IPS-NIHi7 (cell line): ENCODE measurements around the gene SRP68.

ENCODE experiments used
- DNase-seq: peaks from one replicate; pipeline ENCODE4 v3.0.0; 2012; ENCODE audit warnings: mixed read lengths; ENCODE audit errors: extremely low spot score

SRP68 gene

GRCh38 chr17:76018340-76018680, 54.0 kb downstream of the SRP68 start:
- DNase-seq: no peak

GRCh38 chr17:76017481-76018339, 54.6 kb downstream of the SRP68 start:
- DNase-seq: no peak

GRCh38 chr17:76014925-76015261, 57.4 kb downstream of the SRP68 start:
- no peak for DNase-seq

- peak; percentile 96 for DNase-seq
Measured at GRCh38 chr17:76014100-76014924, 58.0 kb downstream of the SRP68 start.

- DNase-seq: no peak
Measured at GRCh38 chr17:76013377-76013932, 58.9 kb downstream of the SRP68 start.

GRCh38 chr17:76011951-76012350, 60.4 kb downstream of the SRP68 start:
- no peak for DNase-seq

GRCh38 chr17:76009969-76010661, 62.2 kb downstream of the SRP68 start:
- no peak for DNase-seq

GRCh38 chr17:76009447-76009846, 62.9 kb downstream of the SRP68 start:
- DNase-seq: no peak

GRCh38 chr17:76008630-76009425, 63.5 kb downstream of the SRP68 start:
- DNase-seq: no peak

- no peak for DNase-seq
Measured at GRCh38 chr17:76008208-76008607, 64.1 kb downstream of the SRP68 start.

- no peak for DNase-seq
Measured at GRCh38 chr17:76007850-76008165, 64.5 kb downstream of the SRP68 start.

- no peak for DNase-seq
Measured at GRCh38 chr17:76007131-76007849, 65.0 kb downstream of the SRP68 start.

GRCh38 chr17:76005263-76006149, 66.8 kb downstream of the SRP68 start:
- DNase-seq: peak; percentile 87

- no peak for DNase-seq
Measured at GRCh38 chr17:76004750-76005262, 67.5 kb downstream of the SRP68 start.

- no peak for DNase-seq
Measured at GRCh38 chr17:76003915-76004314, 68.4 kb downstream of the SRP68 start.

- DNase-seq: no peak
Measured at GRCh38 chr17:76002100-76002499, 70.2 kb downstream of the SRP68 start.

- DNase-seq: no peak
Measured at GRCh38 chr17:76000755-76001521, 71.4 kb downstream of the SRP68 start, which contains the start of gene CDK3. TSS of gene CDK3 (plus strand) at chr17:76000855. CDS start at chr17:76001426, 571 bp downstream.

- peak; percentile 96 for DNase-seq
Measured at GRCh38 chr17:76000016-76000754, 72.1 kb downstream of the SRP68 start.
